Kidney (tissue), 14 donors: Measurements from ENCODE around the gene ZNF664. TPM values are rescaled to one million over a fixed set of nuclear protein-coding genes. Genes with fewer than 3 reads are reported as not detected.

Experiments
- DNase-seq, 5 donors: peaks; one replicate each; pipeline ENCODE4 v3.0.0-alpha.2; 2013 to 2020
- FAIRE-seq: peaks from 2 replicates; lab custom pipeline; 2012; peaks lifted over from hg19 to GRCh38; lab: Jason Lieb, UNC
- H3K27ac ChIP-seq, 2 donors: one replicate each; pipeline ENCODE4 v1.7.0; 2013; ENCODE audit warnings: low read depth in 2 of 2, low read length in 2 of 2, inconsistent platforms in 1 of 2
- H3K27me3 ChIP-seq: one replicate; pipeline ENCODE4 v1.7.1; 2013; ENCODE audit warnings: low read length, inconsistent platforms; ENCODE audit not compliant: control insufficient read depth, insufficient read depth
- H3K36me3 ChIP-seq, 3 donors: one replicate each; pipeline versions ENCODE4 v1.7.0 to v1.7.1; 2013; ENCODE audit warnings: low read length in 3 of 3, control low read depth in 1 of 3, inconsistent platforms in 1 of 3; ENCODE audit not compliant: insufficient read depth in 3 of 3, control insufficient read depth in 2 of 3
- H3K4me1 ChIP-seq, 3 donors: one replicate each; pipeline versions ENCODE4 v1.7.0 to v1.7.1; 2013; ENCODE audit warnings: low read length in 3 of 3, inconsistent platforms in 1 of 3, low read depth in 1 of 3; ENCODE audit not compliant: control insufficient read depth in 2 of 3, insufficient read depth in 2 of 3
- H3K4me3 ChIP-seq, 3 donors: one replicate each; pipeline versions ENCODE4 v1.7.0 to v1.8.1; 2013; ENCODE audit warnings: low read length in 3 of 3, control low read depth in 1 of 3, inconsistent platforms in 1 of 3
- H3K9ac ChIP-seq, 3 donors: one replicate each; pipeline versions ENCODE4 v1.7.0 to v1.7.1; 2013; ENCODE audit warnings: low read length in 3 of 3, control low read depth in 1 of 3, inconsistent platforms in 1 of 3
- H3K9me3 ChIP-seq, 3 donors: one replicate each; pipeline versions ENCODE4 v1.7.0 to v1.7.1; 2013; ENCODE audit warnings: low read length in 3 of 3, control low read depth in 1 of 3, inconsistent platforms in 1 of 3; ENCODE audit not compliant: control insufficient read depth in 2 of 3, insufficient read depth in 1 of 3
- intact Hi-C: fragments of 100-400 bp; cut with DNase I; formaldehyde crosslinking; loops from one replicate; pipeline ENCODE4 v1.11.1; 2022
- polyA plus RNA-seq: library from polyadenylated mRNA; stranded (reverse); fragments of 350-450 nt; fragmentation: Illumina TruSeq; extraction: RNeasy Lipid Tissue Mini Kit (QIAGEN cat#74804); gene quantifications from one replicate; pipeline ENCODE4 v1.2.3, GENCODE V29; 2014; ENCODE audit warnings: low read depth, low replicate concordance; ENCODE audit not compliant: insufficient read depth
- total RNA-seq: library from RNA; stranded (reverse); fragmentation: NEBNext Ultra II Directional; extraction: Animal tissue kit (Norgen Biotek cat#: 25700); gene quantifications from one replicate; pipeline ENCODE4 v1.2.1, GENCODE V29; 2021
- TF ChIP-seq, protein P1 (sequence below): IDR thresholded peaks from 3 replicates; pipeline ENCODE4 v1.5.1; 2012; ENCODE audit warnings: mild to moderate bottlenecking, moderate library complexity, borderline replicate concordance; ENCODE audit not compliant: insufficient read depth; ENCODE audit errors: extremely low read depth
- donor health status: control.
- donor health status: control.
- donor health status: control.
- donor health status: control.
- donor health status: control.
- donor health status: DM: yes; HTN: yes; CAD: no.
- donor health status: Normal renal cell carcinoma (clear cell type).

The ZNF664 gene
- total and polyA plus RNA-seq, 2 donors from 2014 or later = 44.9 to 104 TPM

DNA sequence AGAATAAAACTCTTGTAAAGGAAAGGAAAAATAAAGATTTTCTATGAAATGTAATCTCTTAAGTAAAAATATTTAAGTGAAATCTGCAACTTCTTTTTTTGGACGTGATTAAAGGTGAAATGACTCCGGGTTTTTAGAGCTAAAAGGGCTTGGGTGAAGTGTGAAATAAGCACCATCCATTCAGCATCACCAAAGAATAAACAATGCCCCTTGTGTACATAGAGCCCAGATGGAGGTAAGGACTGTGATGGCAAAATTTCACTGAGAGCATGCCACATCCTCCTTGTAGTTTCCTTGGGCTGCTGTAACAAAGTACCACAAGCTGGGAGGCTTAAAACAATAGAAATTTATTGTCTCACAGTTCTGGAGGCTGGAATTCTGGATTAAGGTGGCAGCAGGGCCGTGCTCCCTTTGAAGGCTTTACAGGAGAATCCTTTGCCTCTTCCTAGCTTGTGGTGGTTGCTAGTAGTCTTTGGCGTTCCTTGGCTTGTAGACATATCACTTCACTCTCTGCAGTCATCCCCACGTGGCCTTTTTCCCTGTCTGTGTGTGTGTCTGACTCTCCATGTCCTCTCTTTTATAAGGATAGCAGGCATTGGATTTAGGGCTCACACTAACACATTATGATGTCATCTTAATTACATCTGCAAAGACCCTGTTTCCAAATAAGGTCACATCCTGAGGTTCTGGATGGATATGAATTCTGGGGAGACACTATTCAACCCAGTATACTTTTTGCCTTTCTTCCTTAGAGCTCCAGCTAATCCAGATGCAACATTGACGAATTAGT lies 24.2 kb downstream of the ZNF664 start:
- Histone ChIP-seq H3K9ac (no peak overlapping the region), H3K4me3 (no peak overlapping the region), H3K9me3 (no peaks in the 10 kb centered on the region), H3K27me3 (no peaks in the 10 kb centered on the region), H3K36me3 (peaks cover 2 to 33% (median 17%) of the 10 kb centered on the region in 3 donors), H3K27ac (no peak overlapping the region), H3K4me1 (no peaks in the 10 kb centered on the region)
- intact Hi-C loops = no loop called here
- no peak for DNase-seq
- TF ChIP-seq, protein P1, sequence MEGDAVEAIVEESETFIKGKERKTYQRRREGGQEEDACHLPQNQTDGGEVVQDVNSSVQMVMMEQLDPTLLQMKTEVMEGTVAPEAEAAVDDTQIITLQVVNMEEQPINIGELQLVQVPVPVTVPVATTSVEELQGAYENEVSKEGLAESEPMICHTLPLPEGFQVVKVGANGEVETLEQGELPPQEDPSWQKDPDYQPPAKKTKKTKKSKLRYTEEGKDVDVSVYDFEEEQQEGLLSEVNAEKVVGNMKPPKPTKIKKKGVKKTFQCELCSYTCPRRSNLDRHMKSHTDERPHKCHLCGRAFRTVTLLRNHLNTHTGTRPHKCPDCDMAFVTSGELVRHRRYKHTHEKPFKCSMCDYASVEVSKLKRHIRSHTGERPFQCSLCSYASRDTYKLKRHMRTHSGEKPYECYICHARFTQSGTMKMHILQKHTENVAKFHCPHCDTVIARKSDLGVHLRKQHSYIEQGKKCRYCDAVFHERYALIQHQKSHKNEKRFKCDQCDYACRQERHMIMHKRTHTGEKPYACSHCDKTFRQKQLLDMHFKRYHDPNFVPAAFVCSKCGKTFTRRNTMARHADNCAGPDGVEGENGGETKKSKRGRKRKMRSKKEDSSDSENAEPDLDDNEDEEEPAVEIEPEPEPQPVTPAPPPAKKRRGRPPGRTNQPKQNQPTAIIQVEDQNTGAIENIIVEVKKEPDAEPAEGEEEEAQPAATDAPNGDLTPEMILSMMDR = no peak
- no peak for FAIRE-seq

DNA sequence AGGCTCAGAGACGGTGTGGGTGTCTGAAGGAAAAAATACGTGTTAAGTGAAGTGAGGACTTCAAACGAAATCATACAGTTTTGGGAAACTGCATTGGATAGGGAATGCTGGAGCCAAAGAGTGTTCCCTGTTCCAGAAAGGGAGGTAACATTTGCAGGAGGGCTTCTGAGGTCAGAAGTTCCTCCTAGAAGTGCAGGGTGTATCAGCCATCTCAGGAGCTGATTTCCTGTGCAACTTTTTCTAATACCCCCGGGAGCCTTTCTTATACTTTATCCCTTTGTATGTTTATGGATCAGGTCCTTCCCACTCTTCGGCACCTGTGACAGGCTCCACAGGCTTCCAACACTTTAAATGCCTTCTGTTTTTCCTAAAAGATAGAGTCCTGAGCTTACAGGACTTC lies 24.9 kb downstream of the ZNF664 start:
- Histone ChIP-seq H3K9me3 (no peaks in the 10 kb centered on the region), H3K36me3 (peaks cover 2 to 27% (median 17%) of the 10 kb centered on the region in 3 donors), H3K9ac (no peak overlapping the region), H3K27ac (no peak overlapping the region), H3K4me1 (no peaks in the 10 kb centered on the region), H3K27me3 (no peaks in the 10 kb centered on the region), H3K4me3 (no peak overlapping the region)
- no peak for FAIRE-seq
- DNase-seq = no peak
- intact Hi-C loops = no loop called here
- TF ChIP-seq, protein P1 = no peak

DNA sequence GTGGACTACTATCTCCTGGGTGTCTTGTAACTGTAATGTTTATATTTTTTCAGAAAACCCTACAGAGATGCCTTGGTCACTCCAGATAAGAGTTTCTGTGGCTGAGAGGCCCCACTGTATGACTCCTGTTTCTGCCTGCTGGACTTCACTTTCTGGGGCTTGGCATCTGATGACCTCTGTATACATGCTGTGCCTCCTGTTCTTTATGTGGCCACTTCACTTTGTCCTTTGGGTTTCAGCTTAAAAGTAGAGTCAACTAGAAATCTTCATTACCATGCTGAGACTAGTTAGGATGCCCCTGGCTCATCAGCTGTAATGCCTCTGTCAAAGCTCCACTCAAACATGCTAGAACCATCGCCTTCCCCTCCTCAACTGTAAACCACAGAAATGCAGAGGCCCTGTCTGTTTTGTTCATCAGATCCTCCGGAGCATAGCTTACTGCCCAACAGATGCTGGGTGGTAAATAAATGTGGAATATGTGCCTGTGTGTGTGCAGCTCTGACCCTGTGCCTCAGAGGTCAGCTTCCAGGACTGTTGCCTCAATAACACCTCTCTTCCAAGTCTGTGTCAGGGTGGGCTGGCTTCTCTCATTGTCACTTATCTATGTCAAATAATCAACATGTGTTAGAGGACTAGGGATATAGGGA lies 25.5 kb downstream of the ZNF664 start:
- intact Hi-C loops = no loop called here
- Histone ChIP-seq H3K9ac (no peak overlapping the region), H3K9me3 (no peaks in the 10 kb centered on the region), H3K4me3 (no peak overlapping the region), H3K27me3 (no peaks in the 10 kb centered on the region), H3K36me3 (peaks cover 2 to 23% (median 17%) of the 10 kb centered on the region in 3 donors), H3K27ac (no peak overlapping the region), H3K4me1 (no peaks in the 10 kb centered on the region)
- no peak for DNase-seq
- no peak for FAIRE-seq
- TF ChIP-seq, protein P1 = no peak
